Heart left ventricle (tissue), 13 donors: Measurements from ENCODE around the gene DCTN4.

ENCODE experiments used
- POLR2A ChIP-seq, 2 donors: fragments of 450-650 bp; IDR thresholded peaks; one replicate each; pipeline ENCODE4 v1.6.1; 2017; ENCODE audit warnings: antibody characterized with exemption in 2 of 2, mild to moderate bottlenecking in 2 of 2, moderate library complexity in 2 of 2
- TF ChIP-seq, protein P1 (sequence below), 12 donors: fragments of 200-600 bp; sonication (generic) in 4 of 12; IDR thresholded peaks; one replicate each; pipeline versions ENCODE4 v1.5.0 to v1.8.0; 2018 to 2022; ENCODE audit warnings: antibody characterized with exemption in 12 of 12, mild to moderate bottlenecking in 5 of 12
- donor health status: ischemic (EF 13 %, LVEDD 7.1; RV severe dilation, severe dysfunction).
- donor health status: DM: no; HTN: yes; CAD: no.
- donor health status: DM: no; HTN: no; CAD: no.
- donor health status: ischemic (EF 25% LVEDD 6.9; RV normal size, moderate dysfunction).
- donor health status: ischemic (EF 25% LVEDD 5.7; RV mildly dilated, moderate dysfunction).
- donor health status: ischemic (EF 35%, LVEDD 5.7; RV mildly dilated, moderate dysfunction).
- donor health status: nonischemic (EF 11% LVEDD 7.7; RV severe dilation, severe dysfunction).
- donor health status: DM: yes; HTN: yes; CAD: no.
- donor health status: PGD.
- donor health status: ischemic (EF 29% LVEDD 5.4; RV normal size, mild dysfunction).
- donor health status: nonischemic (EF 23%, LVEDD 6.1; RV moderate dilation, normal function).

DNA sequence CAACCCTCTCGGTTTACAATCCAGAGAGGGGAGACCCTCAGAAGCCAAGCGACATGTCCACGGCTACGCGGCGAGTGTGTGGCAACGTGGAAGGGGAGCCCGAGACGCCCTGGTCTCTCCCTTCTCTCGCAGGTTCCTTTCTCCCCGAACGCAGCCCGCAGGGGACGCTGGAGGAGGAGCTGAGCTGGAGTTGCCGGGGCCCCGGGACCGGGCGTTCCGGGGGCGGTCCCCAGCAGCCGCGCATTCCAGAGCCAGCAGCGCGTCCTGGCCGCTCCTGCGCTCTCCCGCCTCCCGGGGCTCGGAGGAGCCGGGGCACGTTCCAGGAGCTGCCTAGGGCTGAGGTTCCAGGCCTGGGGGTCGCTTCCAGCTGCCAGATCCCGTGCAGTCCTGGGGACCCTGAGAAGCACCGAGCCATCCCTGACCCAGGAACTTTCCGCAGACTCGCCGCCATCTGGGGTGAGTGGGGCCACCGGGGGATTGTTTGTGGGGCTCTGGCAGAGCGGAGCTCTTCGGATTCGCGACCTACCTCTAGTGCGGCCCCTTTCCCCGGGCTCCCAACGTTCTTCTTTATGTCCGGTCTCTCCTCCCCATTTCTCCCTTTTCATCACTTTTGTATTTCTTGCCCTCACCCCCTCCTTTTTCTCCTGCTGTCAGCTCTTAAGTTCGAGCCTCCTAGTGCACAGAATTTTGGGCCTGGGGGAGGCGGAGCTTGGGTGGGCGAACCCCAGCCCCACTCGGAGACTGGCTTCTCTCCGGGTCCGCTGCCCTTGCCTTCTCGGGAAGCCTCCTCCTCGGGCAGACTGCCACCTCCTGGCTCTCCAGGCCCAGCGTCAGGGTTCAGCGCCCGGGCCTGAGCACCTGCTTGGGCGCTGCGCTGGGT, 19.9 kb upstream of the DCTN4 start, which contains the start of gene SMIM3:
- TF ChIP-seq, protein P1, sequence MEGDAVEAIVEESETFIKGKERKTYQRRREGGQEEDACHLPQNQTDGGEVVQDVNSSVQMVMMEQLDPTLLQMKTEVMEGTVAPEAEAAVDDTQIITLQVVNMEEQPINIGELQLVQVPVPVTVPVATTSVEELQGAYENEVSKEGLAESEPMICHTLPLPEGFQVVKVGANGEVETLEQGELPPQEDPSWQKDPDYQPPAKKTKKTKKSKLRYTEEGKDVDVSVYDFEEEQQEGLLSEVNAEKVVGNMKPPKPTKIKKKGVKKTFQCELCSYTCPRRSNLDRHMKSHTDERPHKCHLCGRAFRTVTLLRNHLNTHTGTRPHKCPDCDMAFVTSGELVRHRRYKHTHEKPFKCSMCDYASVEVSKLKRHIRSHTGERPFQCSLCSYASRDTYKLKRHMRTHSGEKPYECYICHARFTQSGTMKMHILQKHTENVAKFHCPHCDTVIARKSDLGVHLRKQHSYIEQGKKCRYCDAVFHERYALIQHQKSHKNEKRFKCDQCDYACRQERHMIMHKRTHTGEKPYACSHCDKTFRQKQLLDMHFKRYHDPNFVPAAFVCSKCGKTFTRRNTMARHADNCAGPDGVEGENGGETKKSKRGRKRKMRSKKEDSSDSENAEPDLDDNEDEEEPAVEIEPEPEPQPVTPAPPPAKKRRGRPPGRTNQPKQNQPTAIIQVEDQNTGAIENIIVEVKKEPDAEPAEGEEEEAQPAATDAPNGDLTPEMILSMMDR (IDR thresholded peaks at IDR 0.05) = peak in 11 of 12 donors; percentile 12 to 60 (median 38)
- peak in 1 of 2 donors; percentile 69 for TF ChIP-seq POLR2A (IDR thresholded peaks at IDR 0.05)
